Retinal pigment epithelial cell (primary cell): ENCODE results near the gene TUT7.

Experiments used
- DNase-seq: peaks from one replicate; pipeline ENCODE4 v3.0.0-alpha.2; 2010; ENCODE audit warnings: low read depth
- H3K4me3 ChIP-seq: 2 replicates; pipeline ENCODE4 v1.5.1; 2011; ENCODE audit warnings: mild to moderate bottlenecking, low read length, control low read depth, moderate library complexity
- CTCF ChIP-seq: conservative IDR thresholded peaks from 2 replicates; pipeline ENCODE4 v1.5.1; 2011; ENCODE audit warnings: low read depth, low read length, control low read depth, inconsistent platforms

TUT7 gene

GRCh38 chr9:86347991-86348390 is 6.2 kb downstream of the TUT7 start:
- DNase-seq = no peak
- no peak for TF ChIP-seq CTCF
- H3K4me3 ChIP-seq = no peak overlapping the region

- H3K4me3 ChIP-seq = no peak overlapping the region
- TF ChIP-seq CTCF = no peak
- no peak for DNase-seq
Observed at GRCh38 chr9:86344818-86345217, 9.4 kb downstream of the TUT7 start.

- DNase-seq = no peak
- no peak for TF ChIP-seq CTCF
- H3K4me3 ChIP-seq = no peak overlapping the region
Observed at GRCh38 chr9:86342269-86342668, 11.9 kb downstream of the TUT7 start.

- no peak overlapping the region for H3K4me3 ChIP-seq
- TF ChIP-seq CTCF = no peak
- DNase-seq = no peak
Observed at GRCh38 chr9:86341007-86341491, 13.2 kb downstream of the TUT7 start.

GRCh38 chr9:86340356-86341006 is 13.7 kb downstream of the TUT7 start:
- no peak overlapping the region for H3K4me3 ChIP-seq
- no peak for TF ChIP-seq CTCF
- no peak for DNase-seq

- no peak for DNase-seq
- no peak overlapping the region for H3K4me3 ChIP-seq
- no peak for TF ChIP-seq CTCF
Observed at GRCh38 chr9:86337469-86338108, 16.6 kb downstream of the TUT7 start.

GRCh38 chr9:86336058-86336457 is 18.2 kb downstream of the TUT7 start:
- no peak for DNase-seq
- no peak overlapping the region for H3K4me3 ChIP-seq
- TF ChIP-seq CTCF = no peak
